ENCODE measurements around the gene TSPAN32.

Gene TSPAN32, protein sequence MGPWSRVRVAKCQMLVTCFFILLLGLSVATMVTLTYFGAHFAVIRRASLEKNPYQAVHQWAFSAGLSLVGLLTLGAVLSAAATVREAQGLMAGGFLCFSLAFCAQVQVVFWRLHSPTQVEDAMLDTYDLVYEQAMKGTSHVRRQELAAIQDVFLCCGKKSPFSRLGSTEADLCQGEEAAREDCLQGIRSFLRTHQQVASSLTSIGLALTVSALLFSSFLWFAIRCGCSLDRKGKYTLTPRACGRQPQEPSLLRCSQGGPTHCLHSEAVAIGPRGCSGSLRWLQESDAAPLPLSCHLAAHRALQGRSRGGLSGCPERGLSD

GRCh38 chr11:2301631-2302305 lies at the start of gene TSPAN32, which contains the start of gene C11orf21:
TSS of gene TSPAN32 (plus strand) at chr11:2302013. CDS start at chr11:2302150, 137 bp downstream.
TSS of gene C11orf21 (minus strand) at chr11:2301918. CDS start at chr11:2301808, 110 bp downstream.
- DNase-seq, result no peak

- no peak for DNase-seq
These were observed 49.8 kb upstream of the TSPAN32 start for GRCh38 chr11:2252018-2252417.

DNA sequence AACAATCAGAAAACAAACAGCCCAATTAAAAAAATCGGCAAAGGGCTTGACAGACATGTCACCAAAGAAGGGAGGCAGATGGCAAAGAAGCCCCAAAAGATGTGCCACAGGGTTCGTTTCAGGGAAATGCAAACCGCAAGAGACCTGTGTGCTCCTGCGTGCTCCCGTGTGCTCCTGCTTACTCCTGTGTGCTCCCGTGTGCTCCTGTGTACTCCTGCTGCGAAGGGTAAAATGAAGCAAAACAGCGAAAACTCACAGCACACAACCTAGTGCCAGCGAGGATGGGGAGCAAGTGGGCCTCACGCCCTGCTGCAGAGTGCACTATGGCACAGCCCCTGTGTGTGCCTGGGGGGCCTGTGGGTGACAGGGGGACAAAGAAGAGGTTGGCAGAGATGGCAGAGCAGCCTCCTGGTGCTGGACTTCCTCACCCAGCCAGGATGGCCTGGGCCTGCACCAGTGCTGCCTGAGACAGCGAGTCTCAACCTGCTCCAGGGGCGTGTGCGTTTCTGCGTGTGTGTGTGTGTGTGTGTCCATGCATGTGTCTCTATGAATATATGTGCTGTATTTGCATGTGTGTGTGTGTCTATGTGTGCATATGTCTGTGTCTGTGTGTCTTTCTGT lies 45.4 kb upstream of the TSPAN32 start:
- DNase-seq, result no peak

- no peak for DNase-seq
These were observed 44.7 kb upstream of the TSPAN32 start for GRCh38 chr11:2256951-2257700.

DNA sequence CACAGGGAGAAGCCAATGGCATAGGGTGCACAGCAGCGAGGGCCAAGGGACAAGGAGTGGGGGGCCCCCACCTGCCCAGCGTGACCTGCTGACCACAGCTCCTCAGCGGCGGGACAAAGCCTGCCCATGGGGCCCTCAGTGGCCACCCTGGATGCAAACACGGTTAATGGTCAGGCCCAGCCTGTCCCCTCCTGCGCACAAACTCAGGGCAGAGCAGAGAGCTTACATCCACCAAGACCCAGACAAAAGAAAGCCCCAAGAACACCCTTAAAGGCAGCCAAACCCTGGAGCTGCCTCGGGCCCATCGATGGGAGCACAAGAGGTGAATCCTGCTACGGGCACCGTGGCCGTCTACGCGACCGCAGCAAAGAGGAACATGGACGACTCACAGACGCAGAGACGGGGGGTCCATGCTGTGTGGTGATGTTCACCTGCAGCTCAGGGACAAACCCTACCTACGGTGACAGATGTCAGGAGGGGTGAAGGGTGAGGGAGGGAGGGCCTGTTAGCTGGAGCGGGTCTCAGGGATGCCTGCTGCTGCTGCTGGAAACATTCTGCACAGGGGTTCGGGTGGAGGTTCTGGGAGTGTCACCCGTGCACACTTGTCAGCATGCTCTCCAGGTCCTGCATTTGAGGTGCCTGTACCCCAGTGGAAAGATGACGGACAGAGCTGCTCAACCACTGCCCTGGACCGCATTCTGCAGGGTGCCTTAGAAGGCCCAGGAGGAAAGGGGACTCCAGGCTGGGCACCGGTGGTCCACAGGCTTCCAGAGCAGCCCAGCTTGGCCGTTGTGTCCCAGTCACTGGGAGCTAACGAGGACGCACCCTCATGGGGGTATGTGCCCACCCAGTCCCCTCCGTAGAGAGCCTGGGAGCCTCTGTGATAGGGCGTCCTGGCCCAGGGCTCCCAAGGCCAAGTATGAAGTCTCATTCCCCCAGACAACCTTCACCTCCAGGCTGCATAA lies 43.0 kb upstream of the TSPAN32 start:
- DNase-seq, result no peak

DNA sequence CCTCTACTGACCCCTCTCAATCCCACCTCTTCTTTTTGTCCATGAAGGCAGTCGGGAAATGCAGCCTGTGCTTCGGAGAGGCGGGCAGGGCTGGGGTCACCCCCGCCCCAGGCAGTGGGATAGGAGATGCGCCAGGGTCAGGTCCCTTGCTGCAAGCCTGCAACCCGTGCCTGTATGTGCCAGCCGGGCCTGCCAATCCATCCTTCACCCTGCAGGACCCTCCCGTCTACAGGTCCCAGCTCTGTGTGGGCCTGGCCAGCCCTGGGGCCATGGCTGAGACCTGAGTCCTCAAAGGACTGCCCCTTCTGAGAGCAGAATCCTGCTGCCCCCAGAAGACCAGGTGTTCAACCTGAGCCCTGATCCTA lies 42.4 kb upstream of the TSPAN32 start:
- DNase-seq, result no peak

- no peak for DNase-seq
These were observed 41.8 kb upstream of the TSPAN32 start for GRCh38 chr11:2259897-2260451.

DNA sequence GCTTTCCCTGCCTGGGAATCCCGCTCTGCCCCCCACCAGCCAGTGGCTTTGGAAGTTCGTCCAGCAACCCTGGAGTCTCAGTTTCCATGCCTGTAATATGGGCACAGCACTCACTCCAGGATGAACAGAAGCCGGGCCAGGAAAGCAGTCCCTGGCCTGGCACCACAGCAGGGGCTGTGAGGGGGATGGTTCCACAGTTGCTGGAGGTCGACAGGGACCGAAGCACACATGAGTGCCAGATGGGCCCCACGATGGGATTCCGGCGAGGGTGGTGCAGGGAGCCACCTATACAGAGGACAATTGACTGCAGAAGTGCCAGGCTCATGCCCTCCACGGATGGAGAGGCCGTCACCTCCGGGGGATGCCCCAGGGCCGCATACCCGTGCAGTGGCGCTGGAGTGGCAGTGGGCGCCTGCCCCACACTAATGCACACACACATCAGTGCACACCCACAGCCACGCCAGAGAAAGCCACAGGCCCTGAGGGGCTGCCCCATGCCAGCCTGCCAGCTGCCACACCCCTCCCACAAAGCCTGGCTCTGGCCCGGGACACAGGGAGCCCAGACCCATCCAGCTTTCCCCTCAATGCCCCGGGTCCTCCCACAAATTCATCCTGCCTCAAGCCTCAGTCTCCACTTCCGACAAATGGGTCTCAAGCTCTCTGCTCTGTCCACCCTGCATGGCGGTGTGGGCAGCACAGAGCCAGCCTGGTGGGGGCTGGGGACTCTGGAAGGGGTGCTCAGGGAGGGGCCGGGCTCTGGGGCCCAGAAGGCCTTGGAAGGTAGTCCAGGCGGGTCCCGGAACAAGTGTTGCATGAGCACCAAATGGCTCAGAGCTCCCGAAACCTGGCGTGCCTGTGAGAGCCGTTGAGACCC lies 41.1 kb upstream of the TSPAN32 start:
- no peak for DNase-seq

GRCh38 chr11:2261436-2262230 lies 40.2 kb upstream of the TSPAN32 start:
- DNase-seq, result no peak

GRCh38 chr11:2262301-2263070 lies 39.3 kb upstream of the TSPAN32 start:
- no peak for DNase-seq

GRCh38 chr11:2263071-2263565 lies 38.7 kb upstream of the TSPAN32 start:
- DNase-seq, result no peak

GRCh38 chr11:2263724-2264360 lies 38.0 kb upstream of the TSPAN32 start:
- DNase-seq, result no peak

DNA sequence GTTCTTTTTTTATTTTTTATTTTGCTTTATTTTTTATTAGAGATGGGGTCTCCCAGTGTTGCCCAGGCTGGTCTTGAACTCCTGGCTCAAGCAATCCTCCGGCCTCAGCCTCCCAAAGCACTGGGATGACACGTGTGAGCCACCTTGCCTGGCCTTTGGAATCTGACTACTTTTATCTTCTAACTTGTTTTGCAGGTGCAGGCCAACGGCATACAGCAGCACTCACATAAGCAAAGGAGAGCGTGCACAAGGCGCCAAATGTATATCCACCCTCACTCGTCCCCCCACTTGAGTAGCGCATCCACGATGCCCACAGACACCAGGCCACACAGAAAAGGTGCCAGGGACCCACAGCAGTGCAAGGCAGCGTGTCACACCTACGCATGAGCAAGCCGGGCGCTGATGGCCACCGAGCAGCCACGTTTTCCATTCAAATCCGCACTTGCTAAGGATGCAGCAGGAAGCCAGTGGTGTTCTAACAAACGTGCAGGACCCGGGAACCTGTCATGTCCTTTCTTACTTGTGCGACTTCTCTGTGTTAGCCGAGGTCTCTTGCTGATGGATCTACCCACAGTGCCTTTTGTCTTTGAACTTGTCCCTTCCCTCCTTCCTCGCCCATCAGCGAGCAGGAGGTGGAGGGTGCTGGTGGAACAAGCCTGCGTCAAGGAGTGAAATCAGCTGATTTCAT lies 37.3 kb upstream of the TSPAN32 start:
- no peak for DNase-seq

DNA sequence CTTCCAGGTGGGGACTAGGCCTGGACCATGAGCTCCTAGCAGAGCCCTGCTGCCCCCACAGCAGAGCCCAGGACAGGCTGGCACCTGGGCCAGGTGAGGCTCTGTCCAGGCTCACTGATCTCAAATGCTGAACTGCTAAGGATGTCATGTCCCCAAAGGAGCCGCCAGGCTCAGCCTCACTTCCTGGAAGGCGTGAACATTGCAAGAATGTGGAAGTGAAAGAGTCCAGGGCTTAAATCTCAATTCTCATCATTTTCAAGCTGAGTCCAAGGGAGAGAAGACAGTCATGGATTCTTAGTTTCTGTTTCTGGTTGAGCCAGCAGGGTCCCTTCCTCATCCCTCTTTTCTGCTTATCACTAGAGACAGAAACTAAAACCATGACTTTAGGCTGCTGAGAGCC lies 36.4 kb upstream of the TSPAN32 start:
- DNase-seq, result no peak

DNA sequence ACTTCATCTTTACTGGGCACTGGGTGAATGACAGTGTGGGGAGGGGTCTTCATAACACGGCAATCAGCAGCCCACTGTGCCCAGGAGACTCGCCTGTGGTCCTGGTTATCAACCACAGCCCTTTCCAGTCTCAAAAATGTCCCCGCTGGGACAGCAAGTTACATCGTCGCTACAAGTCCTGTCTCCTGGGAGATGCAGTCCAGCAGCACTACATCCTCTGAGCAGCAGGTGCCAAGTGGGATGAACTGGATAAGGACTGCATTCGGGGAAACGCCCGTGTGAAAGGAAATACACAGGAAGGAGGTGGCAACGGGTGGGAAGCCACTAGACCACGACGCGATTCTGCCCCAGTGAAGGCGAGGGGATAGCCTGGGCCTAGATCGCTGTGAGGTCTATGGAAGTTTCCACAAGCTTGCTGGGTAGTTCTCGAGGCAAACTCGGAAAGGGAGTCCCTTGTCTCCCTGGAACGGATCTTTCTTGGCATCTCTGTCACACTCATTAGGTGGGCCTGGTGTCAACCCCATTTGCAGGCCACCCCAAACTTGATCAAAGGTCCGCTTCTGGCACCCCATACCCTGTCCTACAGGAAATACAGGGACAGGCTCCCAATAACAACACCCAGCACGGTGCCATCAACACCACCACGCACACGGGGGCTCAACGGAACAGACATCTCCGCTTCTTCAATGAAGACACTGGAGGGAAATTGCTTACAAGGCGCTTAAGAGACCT lies 35.8 kb upstream of the TSPAN32 start:
- DNase-seq, result no peak

DNA sequence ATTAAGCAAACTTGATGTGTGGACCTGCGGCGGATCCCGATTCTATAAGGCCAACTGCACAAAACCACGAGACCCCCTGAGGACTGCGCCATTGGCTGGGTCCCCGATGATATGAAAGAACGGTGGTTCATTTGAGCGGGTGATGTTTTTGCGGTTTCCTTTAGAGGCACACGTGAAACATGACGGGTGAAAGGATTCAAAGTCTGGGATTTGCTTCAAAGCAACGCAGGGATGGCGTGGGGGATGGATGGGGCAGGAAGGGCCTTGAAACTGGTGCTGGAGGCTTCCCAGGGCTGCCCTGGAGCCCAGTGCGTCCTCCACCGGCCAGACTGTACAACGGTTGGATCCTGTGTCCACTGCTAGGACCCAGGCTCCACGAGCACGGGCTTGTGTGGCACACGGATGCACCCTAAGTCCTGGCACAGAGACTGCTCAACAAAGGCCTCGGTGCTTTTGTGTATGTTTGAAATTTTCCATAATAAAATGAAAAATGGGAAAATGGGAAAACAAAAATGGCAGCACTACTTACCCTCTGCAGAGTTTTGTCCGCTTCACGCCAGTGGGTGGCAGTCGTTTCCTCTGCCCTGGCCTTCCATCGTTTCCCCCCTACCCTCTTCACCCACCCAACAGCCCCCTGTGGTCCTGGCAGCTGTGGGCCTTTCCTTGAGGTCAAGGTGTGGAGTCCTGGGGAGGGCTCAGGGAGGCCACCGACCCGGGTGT lies 35.1 kb upstream of the TSPAN32 start:
- no peak for DNase-seq
